Body of pancreas (tissue), 4 donors: ENCODE measurements around the gene TOMT. TPM values are rescaled to one million over a fixed set of nuclear protein-coding genes. Genes with fewer than 3 reads are reported as not detected.
A peak's percentile ranks its signal among the peaks of the same experiment; 100 is the strongest.

Experiments
- ATAC-seq: fragments of 150-250 bp; one replicate; pipeline ENCODE4 v1.9.1; 2016
- DNase-seq, 4 donors: peaks; one replicate each; pipeline ENCODE4 v3.0.0-alpha.2; 2019
- H3K27ac ChIP-seq, 4 donors: fragments of 200-600 bp; sonication (generic); 1 replicate in 3 of 4; 2 replicates in 1 of 4; pipeline versions ENCODE4 v1.5.1 to v1.6.1; 2016 to 2019; ENCODE audit warnings: mild to moderate bottlenecking in 1 of 4, mixed read lengths in 1 of 4, moderate library complexity in 1 of 4
- H3K27me3 ChIP-seq, 2 donors: fragments of 200-600 bp; sonication (generic); one replicate each; pipeline ENCODE4 v1.6.0; 2016; ENCODE audit warnings: mild to moderate bottlenecking in 1 of 2
- H3K36me3 ChIP-seq, 2 donors: fragments of 200-600 bp; sonication (generic); replicated peaks in 1 of 2; 2 replicates each; pipeline ENCODE4 v1.5.1; 2016; ENCODE audit warnings: low read depth in 2 of 2; ENCODE audit not compliant: insufficient read depth in 1 of 2
- H3K4me1 ChIP-seq: fragments of 200-600 bp; sonication (generic); one replicate; pipeline ENCODE4 v1.6.0; 2016
- H3K4me3 ChIP-seq, 2 donors: fragments of 200-600 bp; sonication (generic); 1 replicate in 1 of 2; 2 replicates in 1 of 2; pipeline ENCODE4 v1.5.1; 2016 to 2019
- H3K9me3 ChIP-seq, 3 donors: fragments of 200-600 bp; sonication (generic); 1 replicate in 2 of 3; 2 replicates in 1 of 3; pipeline ENCODE4 v1.5.1; 2016
- CTCF ChIP-seq, 7 experiments: fragments of 450-650 bp in 4 of 7; fragments of 200-600 bp in 3 of 7; sonication (generic) in 3 of 7; IDR thresholded peaks; one replicate each; pipeline ENCODE4 v1.5.1; 2016 to 2019; ENCODE audit warnings: antibody characterized with exemption in 7 of 7
- POLR2A ChIP-seq, 3 donors: fragments of 450-650 bp; IDR thresholded peaks; one replicate each; pipeline ENCODE4 v1.6.1; 2016; ENCODE audit warnings: antibody characterized with exemption in 3 of 3, mild to moderate bottlenecking in 2 of 3
- WGBS, 2 donors: methylation state at CpG; one replicate each; pipeline ENCODE4 v1.1.5; 2017; 5-methylcytosine and 5-hydroxymethylcytosine counted together
- intact Hi-C: fragments of 100-400 bp; cut with DNase I; formaldehyde crosslinking; loops from one replicate; pipeline ENCODE4 v1.15.1; 2023
- total RNA-seq, 2 donors: library from RNA; depleted of rRNA; stranded (reverse); fragments of >200 nt; gene quantifications; one replicate each; pipeline ENCODE4 v1.1.0, GENCODE V29; 2016

Gene TOMT
- total RNA-seq, 2 donors from 2014 or later, result not detected

DNA sequence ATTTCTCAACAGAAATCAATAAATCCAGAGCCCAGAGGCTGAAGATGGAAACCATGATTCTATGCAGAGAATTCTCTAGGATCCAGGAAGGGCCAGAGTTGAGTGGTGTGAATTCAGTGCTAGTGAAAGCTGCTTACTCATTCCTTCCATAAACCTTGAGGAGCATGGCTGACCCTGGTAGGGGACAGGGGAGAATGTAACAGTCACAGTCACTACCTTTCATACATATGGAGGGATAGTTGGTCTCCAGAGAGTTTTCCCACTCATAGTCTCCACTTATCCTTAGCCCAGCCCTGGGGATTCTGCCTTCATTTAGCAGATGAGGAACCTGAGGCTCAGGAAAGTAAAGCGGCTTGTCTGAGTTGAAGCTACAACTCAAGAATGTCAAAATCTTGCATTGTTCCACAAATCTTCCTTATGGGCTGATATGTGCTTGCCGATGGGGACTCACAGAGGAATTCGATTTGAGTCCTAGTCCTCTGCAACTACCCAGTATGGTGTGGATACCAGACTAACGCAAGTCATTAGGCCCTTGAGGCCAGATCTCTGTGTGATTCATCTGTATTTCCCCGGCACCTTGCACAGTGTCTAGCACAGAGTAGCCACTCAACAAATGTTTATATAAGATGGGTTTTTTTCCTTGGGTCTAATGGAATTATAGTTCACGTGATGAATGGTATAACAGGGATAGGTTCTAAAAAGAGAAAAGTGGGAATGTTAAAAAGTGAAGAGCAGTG is 10.5 kb downstream of the TOMT start:
- no peak overlapping the region for H3K4me3 ChIP-seq
- H3K9me3 ChIP-seq, result no peaks in the 10 kb centered on the region
- no peaks in the 10 kb centered on the region for H3K27me3 ChIP-seq
- intact Hi-C loops, result no loop called here
- ATAC-seq, result no peak
- H3K36me3 ChIP-seq, result no peaks in the 10 kb centered on the region
- H3K4me1 ChIP-seq, result peaks cover 18% of the 10 kb centered on the region
- DNase-seq, result no peak
- WGBS, 2 donors, result 83 to 86% methylated on average over 6 of the region's 6 CpGs
- TF ChIP-seq POLR2A (IDR thresholded peaks at IDR 0.05), result no peak
- TF ChIP-seq CTCF (IDR thresholded peaks at IDR 0.05), result no peak
- no peak overlapping the region for H3K27ac ChIP-seq

DNA sequence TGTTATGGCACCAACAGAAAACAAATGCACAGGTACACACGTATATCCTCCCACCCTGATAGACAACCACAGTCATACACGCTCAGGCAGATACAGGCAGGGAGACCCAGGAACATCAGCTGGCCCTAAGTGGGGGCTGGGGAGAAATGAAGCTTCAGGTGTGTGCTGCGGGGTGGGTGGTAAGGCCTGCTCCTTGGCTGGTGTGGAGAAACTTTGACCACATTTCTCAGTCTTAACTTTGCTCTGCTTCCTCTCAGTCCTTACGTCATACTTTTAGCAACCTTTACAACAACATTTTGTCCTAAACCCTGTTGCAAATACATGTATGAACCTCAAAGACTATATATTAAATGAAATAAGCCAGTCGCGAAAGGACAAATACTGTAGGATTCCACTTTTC is 13.5 kb downstream of the TOMT start:
- intact Hi-C loops, result no loop called here
- DNase-seq (no peak), ATAC-seq (peak; percentile 13)
- H3K4me3 ChIP-seq, result no peak overlapping the region
- peak overlapping the region in 1 of 4 donors; percentile 22 for H3K27ac ChIP-seq
- H3K9me3 ChIP-seq, result no peaks in the 10 kb centered on the region
- peaks cover 11% of the 10 kb centered on the region for H3K4me1 ChIP-seq
- TF ChIP-seq CTCF (IDR thresholded peaks at IDR 0.05) (no peak), POLR2A (IDR thresholded peaks at IDR 0.05) (no peak)
- no peaks in the 10 kb centered on the region for H3K36me3 ChIP-seq
- 62 to 81% methylated on average over 6 of the region's 6 CpGs for WGBS, 2 donors
- H3K27me3 ChIP-seq, result no peaks in the 10 kb centered on the region

- no peak for DNase-seq
- intact Hi-C loops, result no loop called here
- H3K36me3 ChIP-seq, result no peaks in the 10 kb centered on the region
Observed at GRCh38 chr11:72120930-72121329, 15.2 kb downstream of the TOMT start.

DNA sequence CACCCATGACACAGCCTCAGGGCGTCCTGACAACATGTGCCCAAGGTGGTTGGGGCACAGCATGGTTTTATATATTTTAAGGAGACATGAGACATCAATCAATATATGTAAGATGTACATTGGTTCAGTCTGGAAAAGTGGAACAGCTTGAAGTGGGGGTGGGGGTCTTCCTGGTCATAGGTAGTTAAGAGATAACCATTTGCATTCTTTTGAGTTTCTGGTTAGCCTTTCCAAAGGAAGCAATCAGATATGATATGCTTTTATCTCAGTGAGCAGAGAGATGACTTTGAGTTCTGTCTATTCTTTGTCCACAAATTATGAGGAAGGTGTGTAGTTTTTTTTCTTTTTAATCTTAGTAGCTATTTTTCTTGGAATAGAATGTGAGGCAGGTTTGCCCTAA is 16.9 kb downstream of the TOMT start:
- 78 to 82% methylated on average over 1 of the region's 1 CpG for WGBS, 2 donors
- Histone ChIP-seq H3K9me3 (no peaks in the 10 kb centered on the region), H3K27me3 (no peaks in the 10 kb centered on the region), H3K27ac (no peak overlapping the region), H3K4me3 (no peak overlapping the region), H3K4me1 (peaks cover 11% of the 10 kb centered on the region), H3K36me3 (no peaks in the 10 kb centered on the region)
- intact Hi-C loops, result no loop called here
- DNase-seq (no peak), ATAC-seq (no peak)
- TF ChIP-seq CTCF (IDR thresholded peaks at IDR 0.05), result no peak
- no peak for TF ChIP-seq POLR2A (IDR thresholded peaks at IDR 0.05)

More at GRCh38 chr11:72120930-72121329, 15.2 kb downstream of the TOMT start:
- no peak for ATAC-seq
- Histone ChIP-seq H3K27me3 (no peaks in the 10 kb centered on the region), H3K9me3 (no peaks in the 10 kb centered on the region), H3K4me3 (no peak overlapping the region), H3K4me1 (peaks cover 11% of the 10 kb centered on the region), H3K27ac (no peak overlapping the region)
- WGBS, 2 donors, result 67% methylated on average over 2 of the region's 2 CpGs
- TF ChIP-seq CTCF (IDR thresholded peaks at IDR 0.05), result no peak
- no peak for TF ChIP-seq POLR2A (IDR thresholded peaks at IDR 0.05)

DNA sequence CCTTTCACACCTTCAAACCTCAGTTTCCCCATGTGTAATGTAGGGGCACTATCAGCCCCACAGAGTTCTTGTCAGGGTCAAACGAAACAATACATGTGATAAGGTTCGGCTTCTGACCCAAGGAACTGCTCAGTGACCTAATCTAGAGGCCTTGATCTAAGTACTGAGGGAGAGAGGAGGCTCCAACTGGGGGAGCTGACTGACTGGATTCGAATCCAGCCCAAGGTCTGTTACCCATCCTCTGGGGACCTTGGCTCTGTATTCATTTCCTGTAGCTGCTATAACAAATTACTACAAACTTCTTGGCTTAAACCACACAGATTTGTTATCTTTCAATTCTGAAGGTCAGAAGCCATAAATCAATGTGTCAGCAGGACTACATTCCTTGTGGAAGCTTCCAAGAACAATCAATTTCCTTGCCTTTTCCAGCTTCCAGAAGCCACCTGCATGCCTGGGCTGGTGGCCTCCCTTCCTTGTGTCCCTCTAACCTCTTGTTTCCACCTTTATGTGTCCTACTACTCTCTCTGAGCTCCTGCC is 17.5 kb downstream of the TOMT start:
- ATAC-seq (peak; percentile 46), DNase-seq (no peak)
- no peaks in the 10 kb centered on the region for H3K9me3 ChIP-seq
- no peak overlapping the region for H3K27ac ChIP-seq
- no peak overlapping the region for H3K4me3 ChIP-seq
- no peaks in the 10 kb centered on the region for H3K27me3 ChIP-seq
- intact Hi-C loops, result no loop called here
- H3K36me3 ChIP-seq, result no peaks in the 10 kb centered on the region
- WGBS, 2 donors, result 39 to 42% methylated on average over 3 of the region's 3 CpGs
- TF ChIP-seq POLR2A (IDR thresholded peaks at IDR 0.05) (no peak), CTCF (IDR thresholded peaks at IDR 0.05) (no peak)
- peaks cover 8% of the 10 kb centered on the region for H3K4me1 ChIP-seq
